Osteoblast (primary cell): ENCODE data around the gene LHFPL4. TPM values are rescaled to one million over a fixed set of nuclear protein-coding genes. Genes with fewer than 3 reads are reported as not detected.
A peak's percentile ranks its signal among the peaks of the same experiment; 100 is the strongest.

Experiments
- DNase-seq: peaks from one replicate; pipeline ENCODE4 v3.0.0; 2011; ENCODE audit warnings: low spot score, mixed read lengths; ENCODE audit not compliant: insufficient read length; ENCODE audit errors: missing footprints
- H2AFZ ChIP-seq: 2 replicates; pipeline ENCODE4 v1.6.0; 2011; ENCODE audit warnings: mild to moderate bottlenecking, low read length
- H3K27ac ChIP-seq: 2 replicates; pipeline ENCODE4 v1.5.1; 2011; ENCODE audit warnings: mild to moderate bottlenecking, low read depth, low read length, moderate library complexity
- H3K27me3 ChIP-seq: 2 replicates; pipeline ENCODE4 v1.6.0; 2012; ENCODE audit warnings: mild to moderate bottlenecking, control low read depth, inconsistent platforms, low read length, moderate library complexity; ENCODE audit not compliant: insufficient read depth
- H3K36me3 ChIP-seq: 2 replicates; pipeline ENCODE4 v1.5.1; 2011; ENCODE audit warnings: mild to moderate bottlenecking, low read length, control low read depth, moderate library complexity; ENCODE audit not compliant: insufficient read depth
- H3K4me1 ChIP-seq: 2 replicates; pipeline ENCODE4 v1.5.1; 2011; ENCODE audit warnings: mild to moderate bottlenecking, low read length, control low read depth, moderate library complexity; ENCODE audit not compliant: insufficient read depth
- H3K4me2 ChIP-seq: 2 replicates; pipeline ENCODE4 v1.6.0; 2011; ENCODE audit warnings: mild to moderate bottlenecking, low read length; ENCODE audit not compliant: insufficient read depth
- H3K4me3 ChIP-seq: fragments of 200-600 bp; sonication (generic); 3 replicates; pipeline ENCODE4 v1.5.1; 2012; ENCODE audit warnings: mild to moderate bottlenecking, low read length, inconsistent platforms; ENCODE audit not compliant: insufficient read depth
- H3K79me2 ChIP-seq: 2 replicates; pipeline ENCODE4 v1.6.0; 2012; ENCODE audit warnings: mild to moderate bottlenecking, low read length, control low read depth, inconsistent platforms; ENCODE audit not compliant: insufficient read depth
- H3K9me3 ChIP-seq: 2 replicates; pipeline ENCODE4 v1.5.1; 2011; ENCODE audit warnings: low read depth, low read length, control low read depth
- H4K20me1 ChIP-seq: 2 replicates; pipeline ENCODE4 v1.6.0; 2012; ENCODE audit warnings: mild to moderate bottlenecking, low read length, control low read depth; ENCODE audit not compliant: insufficient read depth
- total RNA-seq: library from RNA; depleted of rRNA; stranded (reverse); fragments of >200 nt; gene quantifications from 2 replicates; pipeline ENCODE4 v1.2.3, GENCODE V29; 2012
- TF ChIP-seq, protein P1 (sequence below): IDR thresholded peaks from 2 replicates; pipeline ENCODE4 v1.5.1; 2011; ENCODE audit warnings: mild to moderate bottlenecking, low read depth, low read length, moderate library complexity; ENCODE audit errors: extremely low read depth

LHFPL4 gene
- total RNA-seq, 1 donor, result not detected

DNA sequence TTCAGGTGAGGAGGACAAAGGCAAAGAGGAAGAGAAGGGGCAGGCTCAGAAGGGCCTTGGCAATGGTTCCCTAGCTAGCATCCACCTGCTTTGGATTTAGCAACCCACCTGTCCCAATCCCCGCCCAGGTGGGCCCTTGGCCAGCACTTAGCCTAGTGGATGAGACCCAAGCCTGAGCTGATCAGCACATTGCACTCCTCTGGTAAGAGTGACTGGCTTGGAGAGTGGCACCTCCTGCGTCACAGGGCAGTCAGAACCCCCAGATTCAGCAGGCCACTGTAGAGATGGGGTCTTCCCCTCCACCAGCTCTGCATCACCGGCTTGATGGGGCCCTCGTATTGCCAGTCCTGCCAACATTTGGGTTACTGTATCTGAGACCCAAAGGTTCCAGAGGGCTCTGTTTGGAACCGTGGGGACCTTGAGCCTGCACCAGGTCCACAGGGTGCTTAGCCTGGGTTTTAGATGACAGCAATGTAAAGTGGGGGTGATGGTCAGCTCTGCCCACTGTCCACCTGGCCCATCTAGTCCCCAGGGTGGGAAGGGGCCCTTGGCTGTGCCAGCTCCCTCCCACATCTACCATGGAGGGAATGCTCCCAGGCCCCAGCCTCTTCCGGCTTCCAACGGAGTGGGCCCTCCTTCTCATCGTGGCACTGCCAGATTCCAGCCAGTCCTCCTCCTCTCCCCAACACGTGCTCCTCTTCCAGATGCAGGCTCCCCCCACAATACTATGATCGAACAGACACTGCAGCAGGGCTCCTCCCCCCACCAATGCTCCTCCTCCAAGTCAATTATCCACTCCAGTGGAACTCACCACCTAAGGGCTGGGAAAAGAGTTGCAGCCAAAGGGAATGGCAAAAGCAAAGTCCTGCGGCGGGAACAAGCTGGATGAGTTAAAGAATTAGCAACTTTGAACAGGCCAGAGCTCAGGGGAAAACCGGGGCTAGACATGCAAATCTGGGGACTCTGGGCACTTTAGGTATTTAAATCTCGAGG is 45.7 kb downstream of the LHFPL4 start:
- no peaks in the 10 kb centered on the region for H3K4me1 ChIP-seq
- peaks cover 2% of the 10 kb centered on the region for H4K20me1 ChIP-seq
- peaks cover 21% of the 10 kb centered on the region for H3K27me3 ChIP-seq
- H3K4me3 ChIP-seq, result no peak overlapping the region
- H3K4me2 ChIP-seq, result no peak overlapping the region
- no peaks in the 10 kb centered on the region for H3K9me3 ChIP-seq
- no peak for DNase-seq
- TF ChIP-seq, protein P1, sequence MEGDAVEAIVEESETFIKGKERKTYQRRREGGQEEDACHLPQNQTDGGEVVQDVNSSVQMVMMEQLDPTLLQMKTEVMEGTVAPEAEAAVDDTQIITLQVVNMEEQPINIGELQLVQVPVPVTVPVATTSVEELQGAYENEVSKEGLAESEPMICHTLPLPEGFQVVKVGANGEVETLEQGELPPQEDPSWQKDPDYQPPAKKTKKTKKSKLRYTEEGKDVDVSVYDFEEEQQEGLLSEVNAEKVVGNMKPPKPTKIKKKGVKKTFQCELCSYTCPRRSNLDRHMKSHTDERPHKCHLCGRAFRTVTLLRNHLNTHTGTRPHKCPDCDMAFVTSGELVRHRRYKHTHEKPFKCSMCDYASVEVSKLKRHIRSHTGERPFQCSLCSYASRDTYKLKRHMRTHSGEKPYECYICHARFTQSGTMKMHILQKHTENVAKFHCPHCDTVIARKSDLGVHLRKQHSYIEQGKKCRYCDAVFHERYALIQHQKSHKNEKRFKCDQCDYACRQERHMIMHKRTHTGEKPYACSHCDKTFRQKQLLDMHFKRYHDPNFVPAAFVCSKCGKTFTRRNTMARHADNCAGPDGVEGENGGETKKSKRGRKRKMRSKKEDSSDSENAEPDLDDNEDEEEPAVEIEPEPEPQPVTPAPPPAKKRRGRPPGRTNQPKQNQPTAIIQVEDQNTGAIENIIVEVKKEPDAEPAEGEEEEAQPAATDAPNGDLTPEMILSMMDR, result no peak
- H2AFZ ChIP-seq, result no peak overlapping the region
- no peak overlapping the region for H3K27ac ChIP-seq
- H3K79me2 ChIP-seq, result no peaks in the 10 kb centered on the region
- H3K36me3 ChIP-seq, result no peaks in the 10 kb centered on the region

DNA sequence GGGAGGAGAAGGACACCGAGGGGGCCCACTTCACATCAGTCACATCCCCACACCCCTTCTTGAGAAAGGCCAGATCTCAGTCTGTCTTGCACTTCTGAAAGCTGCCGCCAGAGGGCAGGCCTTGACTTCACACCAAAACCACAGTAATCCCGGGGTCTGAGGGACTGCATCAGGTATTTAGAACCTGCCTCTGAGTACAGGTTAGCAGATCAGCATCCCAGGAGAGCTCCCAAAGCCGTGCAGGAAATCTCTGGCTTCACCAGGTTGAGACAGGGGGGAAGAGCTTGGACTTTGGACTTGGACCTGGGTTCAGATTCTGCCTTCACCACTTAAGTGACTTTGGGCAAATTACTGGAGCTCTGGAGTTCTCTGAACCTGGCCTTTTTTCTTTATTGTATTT is 50.3 kb downstream of the LHFPL4 start:
- Histone ChIP-seq H3K27ac (no peak overlapping the region), H3K4me3 (no peak overlapping the region), H3K4me2 (no peak overlapping the region), H3K27me3 (peaks cover 12% of the 10 kb centered on the region), H3K9me3 (no peaks in the 10 kb centered on the region), H2AFZ (no peak overlapping the region), H3K36me3 (no peaks in the 10 kb centered on the region), H4K20me1 (peaks cover 3% of the 10 kb centered on the region), H3K4me1 (peaks cover 16% of the 10 kb centered on the region), H3K79me2 (no peaks in the 10 kb centered on the region)
- TF ChIP-seq, protein P1, result peak; percentile 95
- peak; percentile 94 for DNase-seq

DNA sequence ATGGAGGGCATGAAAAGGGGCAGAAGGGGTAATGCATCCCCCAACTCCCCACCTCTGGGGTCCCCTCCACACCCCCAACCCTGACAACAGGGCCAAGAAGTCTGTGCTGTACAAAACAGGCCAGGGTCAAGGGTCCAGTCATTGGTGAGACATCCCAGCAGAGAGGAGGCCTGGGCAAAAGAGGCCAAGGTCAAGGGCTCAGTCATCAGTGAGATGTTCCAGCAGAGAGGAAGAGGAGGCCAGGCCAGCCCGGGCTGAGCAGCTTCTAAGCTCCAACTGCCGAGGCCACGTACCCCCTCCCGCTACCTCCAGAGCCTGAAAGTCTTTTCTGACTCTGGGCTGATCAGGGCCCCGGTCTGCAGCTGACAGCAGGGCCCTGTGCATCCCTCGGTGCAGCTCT is 52.4 kb downstream of the LHFPL4 start:
- no peak overlapping the region for H2AFZ ChIP-seq

More for the DNA sequence above, 52.4 kb downstream of the LHFPL4 start:
- DNase-seq, result no peak
- no peaks in the 10 kb centered on the region for H3K36me3 ChIP-seq
- no peak overlapping the region for H3K27ac ChIP-seq
- TF ChIP-seq, protein P1, result no peak
- H3K4me1 ChIP-seq, result peaks cover 24% of the 10 kb centered on the region
- H3K4me2 ChIP-seq, result no peak overlapping the region
- H3K9me3 ChIP-seq, result no peaks in the 10 kb centered on the region
- no peaks in the 10 kb centered on the region for H3K79me2 ChIP-seq
- peaks cover 3% of the 10 kb centered on the region for H4K20me1 ChIP-seq
- H3K4me3 ChIP-seq, result no peak overlapping the region
- peaks cover 5% of the 10 kb centered on the region for H3K27me3 ChIP-seq
